K562 (cell line): ENCODE data around the gene PPP1R9B. TPM values are rescaled to one million over a fixed set of nuclear protein-coding genes. Genes with fewer than 3 reads are reported as not detected.
A peak's percentile ranks its signal among the peaks of the same experiment; 100 is the strongest.

Source experiments
- ATAC-seq: fragments of 200-7000 bp; cut with Tn5 transposase; 3 replicates; pipeline ENCODE4 v1.9.1; 2020; ENCODE audit warnings: moderate library complexity
- BruUV-seq: library from RNA; stranded (reverse); fragments of 400-500 nt; replicated peaks from 2 replicates; lab custom pipeline; 2021; lab: Mats Ljungman, UMichigan
- CTCF ChIA-PET: fragments of 300-600 bp; formaldehyde crosslinking; extraction: SDS; loops from one replicate; lab custom pipeline; 2021; ENCODE audit warnings: low intra/inter-chr PET ratio; lab: Yijun Ruan, JAX
- POLR2A ChIA-PET: fragments of 300-600, 350-650 bp; sonication (Branson Sonifier 250); formaldehyde crosslinking; extraction: SDS; loops from one replicate; lab custom pipeline; 2021; ENCODE audit warnings: antibody characterized with exemption, inconsistent platforms; lab: Yijun Ruan, JAX
- DNase-seq, 4 experiments: peaks; one replicate each; pipeline versions ENCODE4 v3.0.0 to v3.0.0-alpha.2; 2011 to 2018; ENCODE audit warnings: low spot score in 3 of 4, mixed read lengths in 3 of 4; ENCODE audit errors: extremely low read depth in 1 of 4
- FAIRE-seq: peaks from 2 replicates; lab custom pipeline; 2011; peaks lifted over from hg19 to GRCh38; lab: Jason Lieb, UNC
- H2AFZ ChIP-seq: 2 replicates; pipeline ENCODE4 v1.6.0; 2011; ENCODE audit warnings: low read depth, low read length, control low read depth, inconsistent platforms
- H3K27ac ChIP-seq: fragments of 200-600 bp; 3 replicates; pipeline ENCODE4 v1.8.0; 2011; ENCODE audit warnings: low read depth, mild to moderate bottlenecking, control low read depth, inconsistent platforms, low read length, moderate library complexity, mixed read lengths; ENCODE audit errors: extremely low read depth
- H3K27me3 ChIP-seq, 2 experiments: fragments of 300-600 bp in 1 of 2; 2 replicates in 1 of 2; 3 replicates in 1 of 2; pipeline versions ENCODE4 v1.6.0 to v1.8.0; 2011; ENCODE audit warnings: inconsistent platforms in 2 of 2, low read length in 2 of 2, mild to moderate bottlenecking in 1 of 2, mixed read lengths in 1 of 2, moderate library complexity in 1 of 2; ENCODE audit not compliant: control insufficient read depth in 2 of 2, insufficient read depth in 2 of 2
- H3K36me3 ChIP-seq: fragments of 300-600 bp; 3 replicates; pipeline ENCODE4 v1.8.0; 2011; ENCODE audit warnings: mild to moderate bottlenecking, low read length, inconsistent platforms; ENCODE audit not compliant: control insufficient read depth, insufficient read depth
- H3K4me1 ChIP-seq, 2 experiments: fragments of 200-600 bp in 1 of 2; replicated peaks in 1 of 2; 2 replicates in 1 of 2; 3 replicates in 1 of 2; pipeline versions ENCODE4 v1.5.1 to v1.8.0; 2011; ENCODE audit warnings: inconsistent platforms in 2 of 2, low read length in 2 of 2, mild to moderate bottlenecking in 1 of 2, mixed read lengths in 1 of 2, moderate library complexity in 1 of 2; ENCODE audit not compliant: control insufficient read depth in 2 of 2, insufficient read depth in 2 of 2
- H3K4me2 ChIP-seq: 2 replicates; pipeline ENCODE4 v1.6.1; 2011; ENCODE audit warnings: low read length, control low read depth, inconsistent platforms, mixed read lengths; ENCODE audit not compliant: insufficient read depth
- H3K4me3 ChIP-seq: fragments of 200-600 bp; sonication (generic), shearing (Covaris generic); 2 replicates; pipeline ENCODE4 v1.5.1; 2016; ENCODE audit warnings: control low read depth, inconsistent platforms
- H3K79me2 ChIP-seq: fragments of 200-600 bp; 3 replicates; pipeline ENCODE4 v1.8.0; 2011; ENCODE audit warnings: low read length, inconsistent platforms; ENCODE audit not compliant: control insufficient read depth, insufficient read depth
- H3K9ac ChIP-seq, 2 experiments: 2 replicates each; pipeline versions ENCODE4 v1.6.0 to v1.6.1; 2011; ENCODE audit warnings: low read depth in 2 of 2, low read length in 2 of 2, control low read depth in 1 of 2, inconsistent platforms in 1 of 2, mild to moderate bottlenecking in 1 of 2, mixed read lengths in 1 of 2; ENCODE audit not compliant: insufficient read depth in 1 of 2
- H3K9me1 ChIP-seq: one replicate; pipeline ENCODE4 v1.6.0; 2011; ENCODE audit warnings: inconsistent platforms, mild to moderate bottlenecking, low read length, moderate library complexity; ENCODE audit not compliant: control insufficient read depth, insufficient read depth
- H3K9me3 ChIP-seq: replicated peaks from 2 replicates; pipeline ENCODE4 v1.5.1; 2011; ENCODE audit warnings: low read depth, low read length, inconsistent platforms; ENCODE audit not compliant: control insufficient read depth, insufficient read depth
- H4K20me1 ChIP-seq: replicated peaks from 2 replicates; pipeline ENCODE4 v1.6.1; 2011; ENCODE audit warnings: low read length, inconsistent platforms, mixed read lengths; ENCODE audit not compliant: control insufficient read depth, insufficient read depth
- ATF1 ChIP-seq, 2 experiments: fragments of 450-650 bp in 1 of 2; IDR thresholded peaks; 2 replicates each; pipeline ENCODE4 v1.6.1; 2016; ENCODE audit warnings: missing compliant biosample characterization in 1 of 2, missing genetic modification characterization in 1 of 2
- ATF3 ChIP-seq, 2 experiments: fragments of 450-650 bp in 1 of 2; sonication (generic) in 1 of 2; formaldehyde crosslinking in 1 of 2; IDR thresholded peaks in 1 of 2; conservative IDR thresholded peaks in 1 of 2; 2 replicates each; pipeline versions ENCODE4 v1.6.1 to v1.8.1; 2016 to 2023; ENCODE audit warnings: mild to moderate bottlenecking in 2 of 2, moderate library complexity in 2 of 2, inconsistent platforms in 1 of 2, missing genetic modification reagents in 1 of 2
- C11orf30 ChIP-seq: fragments of 450-650 bp; IDR thresholded peaks from 2 replicates; pipeline ENCODE4 v1.6.1; 2016; ENCODE audit warnings: low read depth, mild to moderate bottlenecking
- CHD2 ChIP-seq: IDR thresholded peaks from 2 replicates; pipeline ENCODE4 v1.6.1; 2011; ENCODE audit warnings: low read depth, low read length
- CREB1 ChIP-seq, 2 experiments: sonication (generic) in 1 of 2; formaldehyde crosslinking in 1 of 2; IDR thresholded peaks; 2 replicates each; pipeline versions ENCODE4 v1.6.1 to v1.8.0; 2012 to 2022; ENCODE audit warnings: inconsistent platforms in 1 of 2, mild to moderate bottlenecking in 1 of 2, missing genetic modification reagents in 1 of 2, moderate library complexity in 1 of 2
- DPF2 ChIP-seq: fragments of 450-650 bp; IDR thresholded peaks from 2 replicates; pipeline ENCODE4 v1.6.1; 2016
- FOSL1 ChIP-seq: fragments of 200-800 bp; sonication (Bioruptor generic); conservative IDR thresholded peaks from 2 replicates; pipeline ENCODE4 v1.6.1; 2016; ENCODE audit warnings: missing genetic modification characterization, missing compliant biosample characterization
- FOXK1 ChIP-seq: sonication (generic); formaldehyde crosslinking; IDR thresholded peaks from 2 replicates; pipeline ENCODE4 v1.8.0; 2022; ENCODE audit warnings: missing genetic modification reagents, mild to moderate bottlenecking, borderline replicate concordance
- JUND ChIP-seq, 2 experiments: IDR thresholded peaks; 2 replicates in 1 of 2; 3 replicates in 1 of 2; pipeline ENCODE4 v1.6.1; 2011; ENCODE audit warnings: borderline replicate concordance in 2 of 2, low read depth in 2 of 2, low read length in 2 of 2, improper control_type of control experiment in 1 of 2, missing biosample characterization in 1 of 2, missing genetic modification characterization in 1 of 2, missing genetic modification reagents in 1 of 2
- MAZ ChIP-seq, 2 experiments: fragments of 450-650 bp in 1 of 2; sonication (generic) in 1 of 2; formaldehyde crosslinking; IDR thresholded peaks in 1 of 2; conservative IDR thresholded peaks in 1 of 2; 2 replicates each; pipeline versions ENCODE4 v1.4.0 to v1.5.0; 2020; ENCODE audit warnings: mild to moderate bottlenecking in 1 of 2, missing genetic modification reagents in 1 of 2
- NRF1 ChIP-seq, 2 experiments: fragments of 450-650 bp; IDR thresholded peaks in 1 of 2; conservative IDR thresholded peaks in 1 of 2; 2 replicates each; pipeline ENCODE4 v1.6.1; 2014; ENCODE audit warnings: mild to moderate bottlenecking in 2 of 2
- SAFB ChIP-seq: fragments of 200-400 bp; formaldehyde crosslinking; IDR thresholded peaks from 2 replicates; pipeline ENCODE4 v1.6.1; 2017; ENCODE audit warnings: low read depth, low read length, borderline replicate concordance
- ZNF12 ChIP-seq: sonication (generic); formaldehyde crosslinking; IDR thresholded peaks from 2 replicates; pipeline ENCODE4 v1.4.0; 2020; ENCODE audit warnings: mild to moderate bottlenecking, missing genetic modification reagents
- ZNF165 ChIP-seq: fragments of 250-450 bp; sonication (Bioruptor Pico); IDR thresholded peaks from 2 replicates; pipeline ENCODE4 v1.4.0; 2020; ENCODE audit warnings: borderline replicate concordance
- WGBS: fragments of 100-300 bp; shearing (Covaris generic); methylation state at CpG from one replicate; pipeline ENCODE4 v1.1.6; 2016; ENCODE audit warnings: low coverage, mixed read lengths; ENCODE audit not compliant: insufficient coverage; ENCODE audit errors: missing lambda C conversion rate; 5-methylcytosine and 5-hydroxymethylcytosine counted together
- in situ Hi-C: fragments of 300-500 bp; cut with MboI; formaldehyde crosslinking; loops from 4 replicates; pipeline ENCODE4 v1.15.0; 2018; ENCODE audit warnings: inconsistent platforms, mixed read lengths
- intact Hi-C: fragments of 100-400 bp; cut with micrococcal nuclease; formaldehyde crosslinking; loops from 2 replicates; pipeline ENCODE4 v1.14.2; 2022
- polyA plus RNA-seq, 8 experiments: library from polyadenylated mRNA; depleted of rRNA in 4 of 8; stranded (reverse) in 5 of 8; unstranded in 3 of 8; fragments of >200 nt; fragmentation: Nextera tagmentation in 2 of 8; fragmentation: Illumina TruSeq in 1 of 8; extraction: Ambion mirVana in 2 of 8; extraction: Trizol in 1 of 8; gene quantifications; 2 replicates each; pipeline versions ENCODE4 v1.2.1 to v1.2.3, GENCODE V29; 2011 to 2014; ENCODE audit warnings: inconsistent platforms in 1 of 8, missing spikeins in 1 of 8
- total RNA-seq, 7 experiments: library from RNA; depleted of rRNA in 6 of 7; stranded (reverse); fragments of >200 nt in 6 of 7; fragmentation: Illumina TruSeq in 2 of 7; extraction: Trizol in 2 of 7; gene quantifications; 2 replicates each; pipeline versions ENCODE4 v1.2.1 to v1.2.3, GENCODE V29; 2011 to 2021; ENCODE audit warnings: low replicate concordance in 1 of 7

Gene PPP1R9B
- total and polyA plus RNA-seq, 9 of the 15 experiments (the other 6 are each of a cell fraction or from before 2014, with no cell fraction given) = 0.10 to 63.5 (median 24.7) TPM

- TF ChIP-seq NRF1 (conservative IDR thresholded peaks at IDR 0.05 in 1 of 2, IDR thresholded peaks at IDR 0.05 in 1 of 2) = peak; percentile 81 to 86
- TF ChIP-seq MAZ (CRISPR knock-in tag; conservative IDR thresholded peaks at IDR 0.05 in 1 of 2, IDR thresholded peaks at IDR 0.05 in 1 of 2) = peak in 1 of 2 experiments; percentile 9; a peak in 2 of 4 replicates
- no peak for TF ChIP-seq ATF1 (CRISPR knock-in tag; IDR thresholded peaks at IDR 0.05)
- no peak for TF ChIP-seq ATF1 (tag; IDR thresholded peaks at IDR 0.05)
- peak; percentile 43 for TF ChIP-seq ATF3 (IDR thresholded peaks at IDR 0.05)
- no peak for TF ChIP-seq ATF3 (CRISPR knock-in tag; conservative IDR thresholded peaks at IDR 0.05)
- TF ChIP-seq FOXK1 (CRISPR knock-in tag) = 0 out of 2 replicates have a peak, but pooled peaks have one; percentile 8
- no peak for TF ChIP-seq C11orf30
- peak; percentile 58; the same call in 1 of the 2 replicates for TF ChIP-seq JUND (IDR thresholded peaks at IDR 0.05; ENCODE audit: borderline replicate concordance, low read depth, low read length)
- TF ChIP-seq JUND (tag; IDR thresholded peaks at IDR 0.05; ENCODE audit: borderline replicate concordance, low read depth, low read length) = no peak
- no peak for TF ChIP-seq ZNF12 (CRISPR knock-in tag)
- TF ChIP-seq CREB1 (IDR thresholded peaks at IDR 0.05) = no peak
- TF ChIP-seq CREB1 (CRISPR knock-in tag; IDR thresholded peaks at IDR 0.05) = no peak
- TF ChIP-seq ZNF165 = no peak
- peak; percentile 80 for TF ChIP-seq FOSL1 (tag)
- TF ChIP-seq DPF2 = 0 out of 2 replicates have a peak, but pooled peaks have one; percentile 7
- TF ChIP-seq SAFB = no peak
- TF ChIP-seq CHD2 = no peak
- TF ChIP-seq, all 486 proteins: peak for 7
- Histone ChIP-seq H3K27me3 (peaks cover 4 to 45% of the 10 kb centered on the region in 2 experiments; a peak in 3 of 5 replicates), H2AFZ (no peak overlapping the region; the same call in 1 of the 2 replicates), H3K9ac (no peak overlapping the region; a peak in 1 of 4 replicates), H3K9me3 (no peaks in the 10 kb centered on the region), H3K27ac (no peak overlapping the region), H3K9me1 (peaks cover 4% of the 10 kb centered on the region), H3K4me1 (peaks cover 22 to 29% of the 10 kb centered on the region in 2 experiments; a peak in 4 of 5 replicates), H4K20me1 (0 out of 2 replicates have a peak, but pooled peaks cover 9% of the 10 kb centered on the region), H3K79me2 (no peaks in the 10 kb centered on the region), H3K36me3 (no peaks in the 10 kb centered on the region), H3K4me2 (peak overlapping the region; percentile 59), H3K4me3 (no peak overlapping the region)
- WGBS = 4% methylated on average over 15 of the region's 15 CpGs
- intact Hi-C loops = no loop called here
- DNase-seq (no peak), ATAC-seq (peak; percentile 47), FAIRE-seq (no peak)
- BruUV-seq = no TSS peak
- CTCF ChIA-PET = no interaction called here
- POLR2A ChIA-PET = interaction anchor here (0.6 to 1.0 kb wide), 5 partner anchors 9 to 188 kb away, joined by 3 to 4 read pairs (median 3); no protein-coding TSS in a partner anchor
- in situ Hi-C loops = no loop called here
Observed at GRCh38 chr17:50100921-50101345, 49.5 kb downstream of the PPP1R9B start.
